ENCODE data around the gene ATP2B2. TPM values are rescaled to one million over a fixed set of nuclear protein-coding genes. Genes with fewer than 3 reads are reported as not detected.

The ATP2B2 gene
- total RNA-seq, 2 experiments from 2014 or later: 0.06 TPM; not detected in 1

- Histone ChIP-seq H3K4me1 (ENCODE audit: insufficient read depth, low read length, poor library complexity, severe bottlenecking) (peaks cover 33% of the 10 kb centered on the region), H2AFZ (ENCODE audit: low read length) (no peak overlapping the region), H3K79me2 (ENCODE audit: insufficient read depth, low read depth, low read length) (no peaks in the 10 kb centered on the region), H3K9me3 (ENCODE audit: low read length) (no peaks in the 10 kb centered on the region), H3K36me3 (ENCODE audit: insufficient read depth, low read length) (peaks cover 9% of the 10 kb centered on the region; the same call in 1 of the 2 replicates), H3K4me2 (ENCODE audit: low read length) (no peak overlapping the region), H3K4me3 (ENCODE audit: low read depth, low read length, poor library complexity, severe bottlenecking) (no peak overlapping the region), H3K27ac (ENCODE audit: low read depth, low read length, poor library complexity, severe bottlenecking) (no peak overlapping the region), H4K20me1 (ENCODE audit: insufficient read depth, low read length) (no peaks in the 10 kb centered on the region), H3K9me2 (ENCODE audit: insufficient read depth, low read length) (no peaks in the 10 kb centered on the region)
- no peak for DNase-seq (ENCODE audit: low spot score)
- intact Hi-C loops (cut with micrococcal nuclease; ENCODE audit: unreplicated experiment): no loop called here
- POLR2A ChIA-PET: no interaction called here
- TF ChIP-seq, protein P1, sequence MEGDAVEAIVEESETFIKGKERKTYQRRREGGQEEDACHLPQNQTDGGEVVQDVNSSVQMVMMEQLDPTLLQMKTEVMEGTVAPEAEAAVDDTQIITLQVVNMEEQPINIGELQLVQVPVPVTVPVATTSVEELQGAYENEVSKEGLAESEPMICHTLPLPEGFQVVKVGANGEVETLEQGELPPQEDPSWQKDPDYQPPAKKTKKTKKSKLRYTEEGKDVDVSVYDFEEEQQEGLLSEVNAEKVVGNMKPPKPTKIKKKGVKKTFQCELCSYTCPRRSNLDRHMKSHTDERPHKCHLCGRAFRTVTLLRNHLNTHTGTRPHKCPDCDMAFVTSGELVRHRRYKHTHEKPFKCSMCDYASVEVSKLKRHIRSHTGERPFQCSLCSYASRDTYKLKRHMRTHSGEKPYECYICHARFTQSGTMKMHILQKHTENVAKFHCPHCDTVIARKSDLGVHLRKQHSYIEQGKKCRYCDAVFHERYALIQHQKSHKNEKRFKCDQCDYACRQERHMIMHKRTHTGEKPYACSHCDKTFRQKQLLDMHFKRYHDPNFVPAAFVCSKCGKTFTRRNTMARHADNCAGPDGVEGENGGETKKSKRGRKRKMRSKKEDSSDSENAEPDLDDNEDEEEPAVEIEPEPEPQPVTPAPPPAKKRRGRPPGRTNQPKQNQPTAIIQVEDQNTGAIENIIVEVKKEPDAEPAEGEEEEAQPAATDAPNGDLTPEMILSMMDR (conservative IDR thresholded peaks at IDR 0.05; ENCODE audit: low read length): no peak
- no peak for TF ChIP-seq EZH2phosphoT487 (IDR thresholded peaks at IDR 0.05; ENCODE audit: borderline replicate concordance, low read depth, low read length)
- CTCF ChIA-PET (ENCODE audit: unreplicated experiment): no interaction called here
- BruUV-seq (replicated peaks): no TSS peak
These were observed 134.2 kb downstream of the ATP2B2 start for GRCh38 chr3:10371167-10371566.

DNA sequence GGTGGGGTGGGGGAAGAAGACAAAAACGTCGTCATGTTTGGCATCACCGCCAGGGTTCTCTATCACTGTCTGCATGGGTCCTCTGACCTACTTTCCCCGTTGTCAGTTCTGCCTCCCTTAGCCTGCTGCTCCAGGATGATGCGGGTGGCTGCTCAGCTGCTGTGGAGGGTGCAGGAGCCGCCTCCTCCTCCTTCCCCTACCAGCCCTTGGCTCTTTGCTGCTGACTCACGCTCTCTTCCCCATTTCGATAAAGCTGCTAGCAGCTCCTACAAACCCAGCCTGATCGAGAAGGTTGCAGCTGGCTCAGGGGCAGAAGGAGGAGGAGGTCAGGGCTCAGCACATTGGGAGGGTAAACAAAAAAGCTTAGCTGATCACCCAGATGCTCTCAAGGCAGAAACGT is 135.0 kb downstream of the ATP2B2 start:
- no peak overlapping the region for H3K4me2 ChIP-seq (ENCODE audit: low read length)
- BruUV-seq (replicated peaks): no TSS peak

GRCh38 chr3:10368512-10368911 is 136.9 kb downstream of the ATP2B2 start:
- H2AFZ ChIP-seq (ENCODE audit: low read length): no peak overlapping the region
- H3K4me3 ChIP-seq (ENCODE audit: low read depth, low read length, poor library complexity, severe bottlenecking): no peak overlapping the region
- peaks cover 18% of the 10 kb centered on the region for H3K4me1 ChIP-seq (ENCODE audit: insufficient read depth, low read length, poor library complexity, severe bottlenecking)
- H3K27ac ChIP-seq (ENCODE audit: low read depth, low read length, poor library complexity, severe bottlenecking): no peak overlapping the region
- intact Hi-C loops (cut with micrococcal nuclease; ENCODE audit: unreplicated experiment): no loop called here
- H4K20me1 ChIP-seq (ENCODE audit: insufficient read depth, low read length): no peaks in the 10 kb centered on the region
- POLR2A ChIA-PET: no interaction called here
- no peaks in the 10 kb centered on the region for H3K79me2 ChIP-seq (ENCODE audit: insufficient read depth, low read depth, low read length)
- no peak for DNase-seq (ENCODE audit: low spot score)
- no peak overlapping the region for H3K4me2 ChIP-seq (ENCODE audit: low read length)
- no TSS peak for BruUV-seq (replicated peaks)
- CTCF ChIA-PET (ENCODE audit: unreplicated experiment): no interaction called here
- peaks cover 9% of the 10 kb centered on the region; the same call in 1 of the 2 replicates for H3K36me3 ChIP-seq (ENCODE audit: insufficient read depth, low read length)
- TF ChIP-seq, protein P1 (conservative IDR thresholded peaks at IDR 0.05; ENCODE audit: low read length): no peak
- H3K9me2 ChIP-seq (ENCODE audit: insufficient read depth, low read length): no peaks in the 10 kb centered on the region
- no peaks in the 10 kb centered on the region for H3K9me3 ChIP-seq (ENCODE audit: low read length)

More for the DNA sequence above, 135.0 kb downstream of the ATP2B2 start:
- POLR2A ChIA-PET: no interaction called here
- Histone ChIP-seq H3K79me2 (ENCODE audit: insufficient read depth, low read depth, low read length) (no peaks in the 10 kb centered on the region), H3K4me1 (ENCODE audit: insufficient read depth, low read length, poor library complexity, severe bottlenecking) (peaks cover 26% of the 10 kb centered on the region), H3K9me2 (ENCODE audit: insufficient read depth, low read length) (no peaks in the 10 kb centered on the region), H3K27ac (ENCODE audit: low read depth, low read length, poor library complexity, severe bottlenecking) (no peak overlapping the region), H3K9me3 (ENCODE audit: low read length) (no peaks in the 10 kb centered on the region), H2AFZ (ENCODE audit: low read length) (no peak overlapping the region; the same call in 1 of the 2 replicates), H3K4me3 (ENCODE audit: low read depth, low read length, poor library complexity, severe bottlenecking) (no peak overlapping the region), H3K36me3 (ENCODE audit: insufficient read depth, low read length) (peaks cover 9% of the 10 kb centered on the region; the same call in 1 of the 2 replicates), H4K20me1 (ENCODE audit: insufficient read depth, low read length) (no peaks in the 10 kb centered on the region)
- DNase-seq (ENCODE audit: low spot score): no peak
- intact Hi-C loops (cut with micrococcal nuclease; ENCODE audit: unreplicated experiment): no loop called here
- no peak for TF ChIP-seq EZH2phosphoT487 (IDR thresholded peaks at IDR 0.05; ENCODE audit: borderline replicate concordance, low read depth, low read length)
- TF ChIP-seq, protein P1 (conservative IDR thresholded peaks at IDR 0.05; ENCODE audit: low read length): no peak
- CTCF ChIA-PET (ENCODE audit: unreplicated experiment): no interaction called here
